ENCODE results near the gene LRRC75A.
A peak's percentile ranks its signal among the peaks of the same experiment; 100 is the strongest.

GRCh38 chr17:16492613-16493530 lies 879 bp upstream of the LRRC75A start:
- TF ChIP-seq CTCF (optimal IDR thresholded peaks at IDR 0.05 in 1 of 3, IDR thresholded peaks at IDR 0.05 in 1 of 3, conservative IDR thresholded peaks at IDR 0.05 in 1 of 3; ENCODE audit: extremely low read depth in 1 of 3, insufficient read depth in 2 of 3, low read length in 3 of 3) (no peak), EZH2 (IDR thresholded peaks at IDR 0.05; ENCODE audit: low read length) (peak; percentile 50)

All from keratinocyte (primary cell).